Fibroblast of pulmonary artery (primary cell): Measurements from ENCODE around the gene DOCK3.

Experiments
- DNase-seq: peaks from one replicate; pipeline ENCODE4 v3.0.0-alpha.2; 2010; ENCODE audit warnings: low read depth
- H3K4me3 ChIP-seq: replicated peaks from 2 replicates; pipeline ENCODE4 v1.5.1; 2011; ENCODE audit warnings: low read depth, mild to moderate bottlenecking, control low read depth, low read length, moderate library complexity
- TF ChIP-seq, protein P1 (sequence below): IDR thresholded peaks from 2 replicates; pipeline ENCODE4 v1.5.1; 2011; ENCODE audit warnings: mild to moderate bottlenecking, control low read depth, low read length, inconsistent platforms; ENCODE audit errors: missing control alignments

DOCK3 gene

GRCh38 chr3:51137715-51138114 is 463.0 kb downstream of the DOCK3 start:
- no peak for DNase-seq
- TF ChIP-seq, protein P1, sequence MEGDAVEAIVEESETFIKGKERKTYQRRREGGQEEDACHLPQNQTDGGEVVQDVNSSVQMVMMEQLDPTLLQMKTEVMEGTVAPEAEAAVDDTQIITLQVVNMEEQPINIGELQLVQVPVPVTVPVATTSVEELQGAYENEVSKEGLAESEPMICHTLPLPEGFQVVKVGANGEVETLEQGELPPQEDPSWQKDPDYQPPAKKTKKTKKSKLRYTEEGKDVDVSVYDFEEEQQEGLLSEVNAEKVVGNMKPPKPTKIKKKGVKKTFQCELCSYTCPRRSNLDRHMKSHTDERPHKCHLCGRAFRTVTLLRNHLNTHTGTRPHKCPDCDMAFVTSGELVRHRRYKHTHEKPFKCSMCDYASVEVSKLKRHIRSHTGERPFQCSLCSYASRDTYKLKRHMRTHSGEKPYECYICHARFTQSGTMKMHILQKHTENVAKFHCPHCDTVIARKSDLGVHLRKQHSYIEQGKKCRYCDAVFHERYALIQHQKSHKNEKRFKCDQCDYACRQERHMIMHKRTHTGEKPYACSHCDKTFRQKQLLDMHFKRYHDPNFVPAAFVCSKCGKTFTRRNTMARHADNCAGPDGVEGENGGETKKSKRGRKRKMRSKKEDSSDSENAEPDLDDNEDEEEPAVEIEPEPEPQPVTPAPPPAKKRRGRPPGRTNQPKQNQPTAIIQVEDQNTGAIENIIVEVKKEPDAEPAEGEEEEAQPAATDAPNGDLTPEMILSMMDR = no peak
- no peak overlapping the region for H3K4me3 ChIP-seq

DNA sequence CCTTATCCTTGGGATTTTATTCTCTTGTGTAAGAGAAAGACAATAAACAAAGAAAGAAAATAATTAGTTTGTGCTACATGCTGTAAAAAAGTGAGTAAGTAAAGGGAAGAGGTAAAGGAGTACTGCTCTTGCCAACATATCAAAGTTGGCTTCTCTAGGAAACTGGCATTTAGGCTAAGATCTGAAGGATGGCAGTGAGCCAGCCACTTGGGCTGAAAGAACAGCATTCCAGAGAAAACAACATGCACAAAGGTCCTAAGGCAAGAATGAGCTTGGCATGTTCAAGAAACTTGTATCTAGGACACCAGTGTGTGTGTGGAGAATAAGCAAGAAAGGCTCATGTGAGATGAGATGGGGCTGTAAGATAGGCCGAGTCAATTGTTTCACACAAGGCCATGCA is 464.9 kb downstream of the DOCK3 start:
- no peak for DNase-seq
- TF ChIP-seq, protein P1 = no peak
- H3K4me3 ChIP-seq = no peak overlapping the region

DNA sequence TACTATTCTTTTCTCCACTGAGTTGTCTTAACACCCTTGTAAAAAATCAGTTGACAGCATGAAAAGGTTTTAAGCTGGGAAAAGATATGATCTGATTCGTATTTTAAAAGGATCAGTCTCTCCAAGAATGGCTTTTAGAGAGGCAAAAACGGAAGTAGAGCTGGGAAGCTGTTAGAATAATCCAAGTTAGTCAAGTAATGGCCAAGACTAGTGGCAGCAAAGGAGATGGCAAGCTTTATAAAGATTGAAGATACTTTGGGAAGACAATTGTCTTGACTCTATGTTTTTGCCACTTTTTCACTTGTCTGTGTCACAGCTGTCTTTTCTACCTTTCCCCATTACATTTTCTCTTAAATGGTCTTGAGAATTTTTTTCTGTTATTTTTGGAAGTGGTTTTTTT is 466.8 kb downstream of the DOCK3 start:
- TF ChIP-seq, protein P1 = no peak
- DNase-seq = no peak
- no peak overlapping the region for H3K4me3 ChIP-seq

GRCh38 chr3:51145811-51146585 is 471.3 kb downstream of the DOCK3 start:
- no peak overlapping the region for H3K4me3 ChIP-seq
- no peak for DNase-seq
- TF ChIP-seq, protein P1 = no peak

DNA sequence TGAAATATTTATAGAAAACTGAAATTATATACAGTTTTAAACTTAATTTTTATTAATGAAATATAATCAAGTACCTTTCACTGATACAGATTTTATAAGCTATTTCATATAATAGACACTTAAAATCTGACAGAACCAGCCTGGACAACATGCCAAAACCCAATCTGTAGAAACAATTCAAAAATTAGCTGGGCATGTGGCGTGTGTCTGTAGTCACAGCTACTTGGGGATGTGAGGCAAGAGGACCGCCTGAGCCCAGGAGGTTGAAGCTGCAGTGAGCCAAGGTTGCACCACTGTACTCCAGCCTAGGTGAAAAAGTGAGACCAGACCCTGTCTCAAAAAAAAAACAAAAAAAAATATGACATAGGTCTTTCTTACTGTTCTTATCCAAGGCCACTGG is 472.1 kb downstream of the DOCK3 start:
- H3K4me3 ChIP-seq = no peak overlapping the region
- no peak for DNase-seq
- TF ChIP-seq, protein P1 = no peak

DNA sequence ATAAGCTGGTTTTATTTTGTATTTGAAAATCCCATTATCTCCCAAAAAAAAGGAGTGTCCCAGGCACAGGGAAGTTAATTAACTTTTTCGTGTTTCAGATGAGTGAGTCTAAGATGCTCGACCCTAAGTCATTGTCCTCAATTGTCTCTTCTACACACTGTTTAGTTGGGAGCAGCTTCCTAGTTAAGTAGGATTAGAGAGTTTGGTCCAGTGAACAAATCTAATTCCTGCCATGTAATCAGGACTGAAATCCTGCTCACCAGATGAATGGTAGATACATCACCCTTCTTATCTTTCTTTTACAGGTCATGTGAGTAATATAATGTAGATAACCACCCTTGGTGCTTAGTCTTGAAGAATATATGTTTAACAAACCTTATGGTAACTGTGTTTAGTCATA is 481.4 kb downstream of the DOCK3 start:
- no peak overlapping the region for H3K4me3 ChIP-seq
- DNase-seq = no peak
- TF ChIP-seq, protein P1 = no peak

GRCh38 chr3:51163051-51163450 is 488.3 kb downstream of the DOCK3 start:
- no peak overlapping the region for H3K4me3 ChIP-seq
- TF ChIP-seq, protein P1 = no peak
- DNase-seq = no peak
